Measurements from ENCODE around the gene ARV1.

GRCh38 chr1:230958370-230958769 is 20.5 kb upstream of the ARV1 start:
- TF ChIP-seq ADNP (CRISPR knock-in tag; IDR thresholded peaks at IDR 0.05): no peak
- no peak for TF ChIP-seq FIP1L1 (IDR thresholded peaks at IDR 0.05; ENCODE audit: borderline replicate concordance, insufficient read depth, low read depth, low read length)

Data from HepG2 (cell line).